Adrenal gland (tissue), 5 donors: Measurements from ENCODE around the gene ITIH5.

Experiments
- CTCF ChIP-seq, 6 experiments: fragments of 450-650 bp in 4 of 6; fragments of 200-600 bp in 2 of 6; sonication (generic) in 1 of 6; IDR thresholded peaks; 1 replicate in 5 of 6; 2 replicates in 1 of 6; pipeline versions ENCODE4 v1.5.1 to v1.8.0; 2016 to 2021; ENCODE audit warnings: antibody characterized with exemption in 6 of 6, mild to moderate bottlenecking in 2 of 6, moderate library complexity in 1 of 6
- POLR2A ChIP-seq, 2 donors: fragments of 450-650 bp; IDR thresholded peaks; one replicate each; pipeline ENCODE4 v1.6.1; 2017; ENCODE audit warnings: antibody characterized with exemption in 2 of 2, mild to moderate bottlenecking in 2 of 2, moderate library complexity in 1 of 2
- donor health status: DM: no; HTN: no; CAD: no.

DNA sequence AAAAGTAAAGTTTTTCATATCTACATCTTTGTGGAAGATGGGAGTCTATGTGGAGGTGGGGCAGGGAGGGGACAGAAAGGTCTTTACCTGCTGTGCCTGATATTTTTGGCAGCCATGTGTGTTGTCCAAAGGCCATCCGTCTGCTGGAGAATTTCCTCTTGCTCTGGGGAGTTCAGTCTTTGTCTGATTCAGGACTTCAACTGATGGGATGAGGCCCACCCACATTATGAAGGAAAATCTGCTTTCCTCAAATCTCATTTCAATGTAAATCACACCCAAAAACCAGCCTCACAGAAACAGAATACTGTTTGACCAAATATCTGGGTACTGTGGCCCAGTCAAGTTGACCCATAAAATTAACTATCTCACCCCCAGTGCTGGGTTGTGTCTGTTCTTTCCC is 12.5 kb upstream of the ITIH5 start:
- TF ChIP-seq CTCF (IDR thresholded peaks at IDR 0.05) (no peak), POLR2A (IDR thresholded peaks at IDR 0.05) (no peak)
